Stomach (tissue), 4 donors: Measurements from ENCODE around the gene MDH1B.

Experiments used
- CTCF ChIP-seq, 7 experiments: fragments of 450-650 bp in 4 of 7; fragments of 200-600 bp in 3 of 7; sonication (generic) in 3 of 7; IDR thresholded peaks; one replicate each; pipeline ENCODE4 v1.5.1; 2016 to 2019; ENCODE audit warnings: antibody characterized with exemption in 7 of 7, control low read depth in 2 of 7, mild to moderate bottlenecking in 1 of 7
- EP300 ChIP-seq: sonication (generic); formaldehyde crosslinking; IDR thresholded peaks from one replicate; pipeline ENCODE4 v1.6.1; 2017; ENCODE audit warnings: antibody characterized with exemption
- POLR2A ChIP-seq, 4 donors: fragments of 450-650 bp; IDR thresholded peaks; one replicate each; pipeline ENCODE4 v1.6.1; 2016; ENCODE audit warnings: antibody characterized with exemption in 4 of 4, control low read depth in 2 of 4, mild to moderate bottlenecking in 1 of 4, moderate library complexity in 1 of 4
- POLR2AphosphoS5 ChIP-seq, 3 donors: sonication (generic); formaldehyde crosslinking; IDR thresholded peaks; one replicate each; pipeline ENCODE4 v1.6.1; 2016; ENCODE audit warnings: antibody characterized with exemption in 3 of 3

GRCh38 chr2:206783718-206784117 lies 18.6 kb upstream of the MDH1B start:
- TF ChIP-seq POLR2A (IDR thresholded peaks at IDR 0.05) (no peak), CTCF (IDR thresholded peaks at IDR 0.05) (peak in 2 of 7 experiments; percentile 13 to 19), EP300 (no peak), POLR2AphosphoS5 (IDR thresholded peaks at IDR 0.05) (no peak)
